Stimulated activated CD8-positive, alpha-beta memory T cell treated with anti-CD3 and anti-CD28 coated beads, Interleukin-4, amount 100 ng/mL, for 48 hours (primary cell): ENCODE data around the gene PRKCQ.

Source experiments
- DNase-seq: peaks from one replicate; pipeline ENCODE4 v3.0.0-alpha.2; 2020

Gene PRKCQ

DNA sequence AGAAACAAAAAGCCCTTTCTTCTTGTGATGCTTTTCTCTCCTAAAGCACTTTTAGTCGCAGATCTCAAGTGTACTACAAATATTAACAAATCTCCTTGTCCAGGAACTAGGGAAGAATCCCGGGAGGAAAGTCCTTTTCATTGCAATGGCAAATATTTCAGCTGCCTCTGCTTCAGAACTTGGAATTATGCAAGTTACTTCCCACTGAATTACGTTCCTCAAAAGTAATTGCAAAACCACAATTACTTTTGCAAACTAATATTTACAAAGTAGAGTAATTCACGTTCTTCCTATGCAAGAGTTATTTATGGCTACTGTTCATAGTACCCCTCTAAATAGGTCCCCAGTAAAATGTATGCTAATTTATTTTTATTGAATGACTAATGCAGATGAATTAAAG is 14.5 kb downstream of the PRKCQ start:
- no peak for DNase-seq

DNA sequence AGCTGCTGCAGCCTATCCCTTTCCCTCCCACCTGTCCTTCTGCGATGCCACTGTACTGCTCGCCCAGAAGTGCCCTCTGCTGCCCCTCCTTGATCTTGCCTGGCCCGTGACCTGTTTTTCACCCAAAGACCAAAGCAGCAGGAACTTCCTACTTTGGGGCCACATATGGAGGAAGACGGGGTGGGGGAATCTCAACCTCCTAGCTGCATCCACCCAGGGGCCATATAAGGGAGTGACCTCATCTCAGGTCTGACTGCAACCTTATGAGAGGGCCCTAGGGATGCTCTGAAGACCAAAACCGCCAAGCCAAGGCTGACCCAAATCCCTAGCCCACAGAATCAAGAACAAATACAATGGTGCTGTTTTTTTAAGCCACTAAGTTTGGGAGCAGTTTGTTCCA is 15.7 kb downstream of the PRKCQ start:
- DNase-seq, result no peak

DNA sequence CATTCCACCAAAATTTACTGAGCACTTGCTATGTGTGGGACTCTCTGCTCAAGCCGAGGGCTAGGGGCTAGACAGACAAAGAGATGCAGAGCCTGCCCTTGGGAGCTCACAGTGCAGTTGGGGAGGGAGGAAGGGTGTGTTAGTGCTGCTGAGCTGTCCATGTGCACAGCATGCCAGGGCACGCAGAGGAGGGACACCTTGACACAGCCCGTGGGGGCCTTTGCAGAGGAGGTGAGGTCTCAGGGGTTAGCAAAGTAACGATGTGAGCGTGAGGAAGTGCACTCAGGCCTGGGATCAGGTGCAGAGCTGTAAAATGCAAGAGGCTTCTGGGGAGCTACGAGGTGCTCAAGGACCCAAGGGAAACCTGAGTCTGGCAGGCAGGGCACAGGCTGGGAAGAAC is 16.3 kb downstream of the PRKCQ start:
- no peak for DNase-seq

DNA sequence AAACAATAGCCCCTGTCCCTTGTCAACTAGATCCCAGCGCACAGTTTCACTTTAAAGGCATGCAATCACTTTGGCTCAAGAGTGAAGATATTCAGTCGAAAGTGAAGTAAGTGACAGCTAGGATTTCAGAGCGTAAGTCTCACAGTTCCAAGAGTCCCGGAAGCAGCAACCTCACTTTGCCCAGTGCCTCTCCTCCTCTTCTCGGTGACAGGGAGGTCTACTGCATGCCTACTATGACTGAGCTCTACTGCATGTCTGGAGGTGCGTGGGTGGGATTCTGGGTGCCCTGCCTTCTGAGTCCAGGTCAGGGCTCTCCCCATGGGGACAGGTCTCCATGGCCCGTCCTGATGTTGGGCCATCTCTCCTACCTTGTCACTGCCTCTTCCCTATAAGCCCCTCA is 17.0 kb downstream of the PRKCQ start:
- peak; percentile 71 for DNase-seq

DNA sequence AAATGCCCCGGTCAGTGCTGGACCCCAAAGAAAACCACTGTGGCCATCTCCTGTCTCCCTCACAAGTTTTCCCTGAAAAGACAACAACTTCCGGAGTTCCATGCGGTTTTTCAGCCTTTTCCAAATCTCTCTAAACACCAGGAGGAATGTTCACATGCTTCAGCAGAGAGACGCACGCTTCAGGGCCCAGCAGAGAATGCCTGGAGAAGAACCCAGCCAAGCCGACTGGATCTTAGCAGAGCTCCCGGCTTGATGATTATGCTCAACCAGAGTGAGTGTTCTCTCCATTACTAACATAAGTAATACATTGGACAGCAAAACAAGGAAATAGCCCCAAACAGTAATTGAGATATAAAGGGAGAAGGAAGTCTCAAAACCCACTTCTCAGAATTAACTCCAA is 17.9 kb downstream of the PRKCQ start:
- DNase-seq, result no peak

DNA sequence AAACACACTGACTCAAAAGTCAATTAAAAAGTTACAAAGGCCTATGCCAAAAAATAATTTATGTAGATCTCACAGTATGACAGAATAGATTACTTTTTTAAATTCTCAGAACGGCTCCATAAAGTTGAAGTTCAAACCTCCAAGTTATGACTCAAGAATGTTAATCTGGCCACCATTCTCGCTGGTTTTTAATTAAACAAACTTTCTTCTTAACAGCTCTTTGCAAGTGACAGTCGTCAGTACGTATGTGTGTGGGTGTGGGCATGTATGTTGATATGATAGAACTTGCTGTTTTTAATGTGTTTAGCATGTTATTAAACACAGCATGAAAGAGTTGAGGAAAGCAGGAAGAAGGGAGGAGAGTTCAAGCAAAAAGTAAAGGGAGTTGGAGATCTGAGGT is 18.5 kb downstream of the PRKCQ start:
- DNase-seq, result no peak

DNA sequence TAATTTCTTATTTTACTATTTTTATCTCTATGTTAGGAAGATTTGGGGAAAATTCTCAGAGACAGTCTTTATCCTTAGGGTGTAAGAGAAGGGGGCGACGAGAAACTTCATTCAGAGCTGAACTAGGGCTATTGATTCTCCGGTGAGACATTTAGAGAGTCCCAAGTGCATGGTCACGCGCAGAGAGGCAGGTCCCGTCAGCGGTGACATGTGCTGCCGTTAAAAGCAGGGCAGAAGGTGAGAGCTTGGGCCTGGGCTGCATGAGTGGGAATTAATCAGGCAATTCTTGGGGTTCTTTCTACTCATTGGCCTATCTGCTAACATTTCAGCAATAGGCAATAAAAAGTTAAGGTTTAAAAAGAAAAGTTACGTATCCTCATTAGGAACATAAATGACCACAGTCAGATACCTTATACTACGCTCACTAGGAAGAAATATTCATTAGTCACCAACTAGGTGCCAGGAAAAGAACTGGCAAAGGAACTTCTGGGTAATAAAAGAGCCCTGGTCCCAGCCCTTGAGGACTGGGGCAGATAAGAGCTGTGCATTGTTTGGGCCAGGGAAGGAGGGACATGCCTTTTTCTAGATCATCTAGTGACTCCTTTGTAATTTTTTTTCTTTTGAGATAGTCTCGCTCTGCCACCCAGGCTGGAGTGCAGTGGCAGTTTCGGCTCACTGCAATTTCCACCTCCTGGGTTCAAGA is 21.2 kb downstream of the PRKCQ start:
- no peak for DNase-seq

DNA sequence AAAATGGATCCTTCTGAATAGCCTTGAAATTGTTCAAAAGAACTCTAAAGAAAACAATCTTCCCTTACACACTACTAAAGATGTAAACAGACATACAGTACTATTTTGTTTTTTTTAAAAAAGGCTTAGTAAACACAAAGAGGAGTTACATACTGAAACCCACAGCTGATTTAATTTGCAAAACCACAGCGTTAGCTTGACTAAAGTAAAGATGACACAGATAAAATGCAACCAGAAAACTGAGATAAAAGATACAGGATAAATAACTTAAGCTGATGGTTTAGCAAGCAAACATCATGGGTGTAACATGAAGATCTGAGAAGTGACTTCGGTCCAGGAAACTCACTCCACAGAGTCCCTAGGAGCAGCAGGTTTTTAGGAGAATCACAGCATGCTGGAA is 21.8 kb downstream of the PRKCQ start:
- DNase-seq, result no peak

DNA sequence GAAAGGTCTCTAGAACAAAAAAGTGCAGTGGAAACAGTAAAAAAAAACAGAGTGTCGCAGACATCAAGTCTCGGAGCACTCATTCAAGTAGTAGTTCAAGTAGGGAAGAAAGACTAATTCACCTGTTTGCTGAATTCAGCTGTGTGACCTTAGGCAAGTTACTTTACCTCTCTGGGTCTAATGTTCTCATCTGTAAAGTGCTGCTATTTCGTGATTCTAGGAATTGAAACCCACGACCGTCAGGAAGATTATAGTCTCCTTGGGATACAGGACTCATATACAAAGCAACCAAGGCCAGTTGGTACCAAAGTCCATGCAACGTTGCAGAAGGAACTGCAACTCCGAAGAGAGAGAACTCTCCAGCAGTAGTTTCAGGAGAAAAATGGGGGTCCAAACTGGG is 26.1 kb downstream of the PRKCQ start:
- no peak for DNase-seq

DNA sequence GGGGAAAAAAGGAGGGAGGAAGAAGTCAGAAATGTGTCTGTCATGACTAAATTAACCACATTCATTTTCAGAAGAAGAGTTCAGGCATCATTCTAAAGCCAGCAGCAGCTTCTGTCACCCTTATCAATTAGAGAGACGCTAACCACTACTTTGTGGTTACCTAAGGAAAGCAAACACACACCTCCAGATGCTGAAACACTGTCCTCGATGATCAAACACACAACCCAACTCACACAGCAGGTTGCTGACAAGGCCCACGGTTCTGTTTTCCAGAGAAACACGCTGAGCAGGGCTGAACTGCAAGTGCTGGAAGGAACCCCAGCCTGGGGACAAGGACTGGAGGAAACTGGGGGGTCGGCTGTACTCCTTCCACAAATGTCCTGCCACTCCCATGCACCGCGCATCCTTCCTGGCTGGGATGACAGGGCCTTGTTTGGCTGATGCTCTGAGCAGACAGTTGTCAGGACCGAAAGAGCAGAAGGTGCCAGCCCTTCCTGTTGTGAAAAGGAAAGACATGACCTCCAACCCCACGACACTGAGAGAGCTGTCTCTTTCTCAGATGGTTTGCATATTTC is 36.6 kb downstream of the PRKCQ start:
- DNase-seq, result peak; percentile 72

DNA sequence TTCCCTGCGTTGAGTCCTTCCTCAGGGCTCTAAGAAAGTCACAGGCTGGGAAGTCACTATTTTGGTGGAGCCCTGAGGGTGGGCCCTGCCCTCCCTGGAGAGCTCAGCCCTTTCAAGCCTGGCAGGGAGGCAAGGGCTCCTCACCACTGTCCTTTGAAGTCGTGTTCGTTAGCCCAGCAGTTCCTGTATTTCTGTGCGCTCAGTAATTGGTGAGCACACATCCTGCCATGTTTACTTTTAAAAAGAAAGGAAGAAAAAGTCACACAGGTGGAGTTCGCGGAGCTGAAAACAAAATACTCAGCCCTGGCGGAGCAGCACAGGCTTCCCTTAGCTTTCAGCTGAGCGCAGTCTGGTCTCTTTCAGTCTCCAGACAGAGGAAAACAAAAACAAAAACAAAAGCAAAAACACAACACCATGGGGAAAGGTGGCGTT is 37.1 kb downstream of the PRKCQ start:
- DNase-seq, result peak; percentile 48

DNA sequence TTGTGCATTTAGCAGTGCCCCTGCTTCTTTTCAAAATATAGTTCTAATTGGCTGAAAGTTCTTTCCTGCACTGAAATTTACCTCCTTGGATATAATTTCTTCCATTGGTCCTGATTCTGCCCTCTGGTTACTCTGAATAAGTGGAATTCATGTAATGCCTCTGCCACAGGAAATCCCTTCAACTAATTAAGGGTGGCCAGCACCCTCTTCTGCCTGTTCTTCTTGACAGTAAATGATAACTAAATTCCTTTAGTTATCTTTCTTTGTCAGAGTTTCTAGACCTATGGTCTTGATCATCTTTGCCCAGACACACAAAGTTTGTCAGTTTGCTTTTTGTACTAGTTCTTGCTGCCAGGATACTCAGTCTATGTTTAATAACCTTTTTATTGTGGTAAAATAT is 40.2 kb downstream of the PRKCQ start:
- DNase-seq, result no peak

DNA sequence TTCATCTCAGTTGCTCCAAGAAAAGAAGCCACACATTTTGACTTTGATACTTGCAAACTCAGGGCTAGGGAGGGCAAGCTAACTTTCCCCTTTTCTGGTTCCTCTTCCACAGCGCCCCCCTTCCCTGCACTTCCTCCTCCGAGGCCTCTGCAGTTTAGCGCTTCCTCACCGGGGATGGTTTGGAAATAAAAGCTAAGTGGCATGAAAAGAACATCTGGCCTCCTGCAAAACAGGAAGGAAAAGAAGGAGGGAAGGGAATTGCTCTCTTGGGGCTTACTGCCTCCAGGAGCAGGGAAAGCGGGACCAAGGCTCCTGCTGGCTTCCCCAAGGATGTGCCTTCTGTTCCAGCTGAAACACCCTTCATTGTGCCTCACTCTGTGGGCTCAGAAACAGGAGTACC is 42.3 kb downstream of the PRKCQ start:
- DNase-seq, result no peak

DNA sequence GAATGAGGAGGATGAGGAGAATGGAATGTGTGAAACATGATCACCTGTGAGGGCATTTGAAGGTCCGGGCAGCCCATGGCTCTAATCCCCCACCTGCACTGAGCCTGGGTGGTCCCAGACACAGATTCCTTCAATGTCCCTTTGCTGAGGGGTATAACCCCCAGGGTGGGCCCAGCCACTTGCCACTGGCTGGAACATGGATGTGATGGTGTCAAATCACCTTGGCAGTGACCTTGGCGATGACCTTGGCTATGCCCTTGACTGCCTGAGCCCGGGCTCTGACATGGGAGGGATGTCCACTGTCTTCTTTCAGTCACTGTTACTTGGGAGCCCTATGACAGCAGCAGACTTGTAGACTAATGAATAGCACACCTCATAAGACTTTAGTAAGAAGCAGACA is 44.0 kb downstream of the PRKCQ start:
- DNase-seq, result no peak

DNA sequence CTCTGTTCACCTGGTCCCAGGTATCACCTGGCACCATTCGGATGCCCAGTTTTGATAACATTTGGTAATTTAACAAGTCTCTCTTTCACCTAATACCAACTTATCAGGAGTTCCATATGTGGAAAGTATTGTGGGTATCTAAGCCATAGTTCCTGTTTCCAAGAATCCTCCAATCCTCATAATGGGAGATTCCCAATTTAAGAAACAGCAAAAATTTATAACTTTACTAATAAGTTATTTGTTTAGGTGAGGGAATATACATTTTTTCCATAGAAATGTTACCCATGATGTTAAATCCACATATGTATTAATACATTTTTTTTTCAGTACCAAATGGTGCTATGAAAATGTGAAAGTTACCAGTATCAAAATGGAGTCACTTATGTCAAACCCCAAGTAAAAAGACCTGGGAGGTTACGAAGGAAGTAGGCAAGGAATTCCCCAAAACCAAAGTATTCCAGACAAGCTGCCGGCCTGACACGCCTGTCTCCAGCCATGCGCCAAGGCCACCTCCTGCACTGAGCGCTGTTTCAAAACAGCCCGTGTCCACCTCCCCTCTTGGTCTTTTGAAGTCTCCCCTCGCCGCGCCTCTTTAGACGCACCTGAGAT is 44.8 kb downstream of the PRKCQ start:
- no peak for DNase-seq

DNA sequence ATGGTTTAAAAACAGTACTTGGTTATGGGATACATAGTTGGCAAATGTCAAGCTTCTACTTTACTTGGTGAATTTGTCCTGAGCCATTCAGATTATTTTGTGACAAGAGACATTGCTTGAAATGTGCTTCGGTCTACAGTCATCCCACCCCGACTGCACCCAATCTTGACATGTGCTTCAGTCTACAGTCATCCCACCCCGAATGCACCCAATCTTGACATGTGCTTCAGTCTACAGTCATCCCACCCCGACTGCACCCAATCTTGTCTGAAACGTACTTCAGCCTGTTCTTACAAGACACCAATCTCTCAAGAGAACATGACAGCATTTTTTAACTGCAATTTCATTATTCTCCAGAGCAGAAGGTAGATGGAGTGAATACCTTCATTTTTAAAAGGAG is 47.8 kb downstream of the PRKCQ start:
- no peak for DNase-seq

DNA sequence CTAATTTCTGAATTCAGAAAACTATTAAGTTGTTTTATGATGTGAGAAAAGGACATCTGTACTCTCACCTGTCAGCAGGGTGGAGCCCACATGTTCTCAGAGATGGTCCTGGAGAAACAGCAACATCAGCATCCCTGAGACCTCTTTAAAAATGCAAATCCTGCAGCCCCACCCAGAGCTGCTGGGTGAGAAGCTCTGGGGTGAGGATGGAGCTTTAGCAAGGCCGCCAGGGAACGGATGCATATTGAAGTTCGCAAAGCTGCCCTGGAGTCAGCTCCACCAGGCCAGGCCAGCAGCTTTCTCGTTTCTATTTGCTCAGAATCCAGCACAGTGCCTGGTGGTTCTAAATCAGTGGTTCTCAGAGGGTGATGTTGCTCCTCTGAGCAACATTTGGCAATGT is 49.1 kb downstream of the PRKCQ start:
- DNase-seq, result no peak

DNA sequence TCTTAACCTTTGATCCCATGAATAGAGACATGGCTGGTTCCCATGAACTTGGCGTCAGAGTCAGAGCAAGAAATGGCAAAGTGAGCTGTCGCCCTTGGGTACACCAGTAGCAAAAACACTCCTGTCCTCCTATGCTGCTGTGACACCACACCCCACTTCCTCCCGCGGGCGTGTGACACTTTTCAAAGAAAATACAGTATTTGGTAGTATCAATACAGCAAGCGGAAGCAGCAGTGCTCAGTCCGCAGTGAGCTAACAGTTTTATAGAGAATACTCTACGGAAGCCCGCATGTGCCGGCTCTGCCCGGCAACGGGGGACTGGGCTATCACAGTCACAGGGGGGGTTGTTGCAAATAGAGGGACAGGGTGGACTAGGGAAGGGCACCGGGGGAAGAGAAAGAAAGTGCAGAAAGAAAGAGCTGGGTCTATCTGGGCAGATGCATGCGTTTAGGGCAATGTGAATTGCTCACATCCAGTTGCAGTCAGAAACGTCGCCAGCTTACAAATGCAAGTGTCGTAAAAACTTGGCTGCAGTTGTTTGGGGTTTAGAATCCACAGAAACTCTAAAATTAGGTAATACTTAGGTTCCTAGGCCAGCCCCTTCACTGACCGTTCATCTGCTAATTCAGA is 49.8 kb downstream of the PRKCQ start:
- DNase-seq, result peak; percentile 78

DNA sequence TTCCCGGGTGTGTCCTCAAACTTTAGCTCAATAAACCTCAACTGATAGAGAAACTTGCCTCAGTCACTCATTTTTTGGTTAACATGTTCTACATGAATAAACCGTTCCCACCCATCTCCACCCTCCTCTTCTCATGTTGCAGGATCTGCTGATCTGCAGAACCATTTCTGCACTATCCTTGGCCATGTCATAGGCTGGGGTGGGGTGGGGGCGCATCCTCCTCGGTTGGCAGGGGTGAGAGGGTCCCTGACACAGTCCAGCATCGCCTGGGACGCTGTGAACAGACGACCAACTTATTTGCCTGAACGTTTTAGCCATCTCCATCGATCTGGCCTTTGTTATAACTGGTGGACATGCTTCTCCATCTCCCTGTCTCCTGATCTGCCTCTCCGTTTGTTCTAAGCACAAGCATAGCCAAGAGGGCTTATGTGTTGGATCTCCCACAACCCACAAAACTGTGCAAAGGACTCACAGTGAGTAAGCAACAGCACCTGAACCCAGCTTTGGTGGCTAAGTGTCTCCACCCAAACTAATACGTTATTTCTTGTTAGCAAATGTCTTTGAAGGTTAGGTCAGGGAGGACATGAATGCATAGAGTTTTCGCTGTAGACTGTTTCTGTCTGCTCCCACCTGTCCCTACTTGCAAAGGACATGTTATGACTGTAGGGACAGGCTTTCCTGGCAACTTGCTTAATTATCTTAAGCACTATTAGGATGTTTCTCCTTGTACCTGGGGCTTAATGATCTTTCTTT is 51.7 kb downstream of the PRKCQ start:
- DNase-seq, result no peak

DNA sequence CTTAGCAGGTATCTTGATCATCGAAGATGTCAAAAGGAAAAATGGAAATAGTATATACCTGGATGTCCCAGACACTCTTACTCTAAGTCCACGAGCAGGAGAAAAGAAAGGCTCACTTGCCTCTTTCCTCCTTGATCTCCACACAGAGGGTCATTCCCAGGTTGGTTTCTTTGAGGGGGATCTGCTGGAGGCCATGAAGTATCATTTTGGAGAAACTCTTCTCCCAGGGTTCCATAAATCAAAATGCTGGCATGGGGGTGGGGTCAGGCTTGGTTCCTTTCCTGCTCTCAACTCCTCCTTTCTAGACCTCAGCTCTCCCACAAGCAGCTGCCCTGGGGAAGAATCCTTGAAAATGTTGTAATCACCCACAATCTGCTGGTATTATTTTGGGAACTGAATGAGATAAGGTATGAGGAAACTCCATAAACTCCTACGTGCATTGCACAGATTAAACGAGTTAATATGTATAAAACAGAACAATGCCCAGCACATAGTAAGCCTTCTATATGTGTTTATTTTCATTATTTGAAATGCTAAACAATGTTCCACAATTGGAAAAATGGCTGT is 54.4 kb downstream of the PRKCQ start:
- no peak for DNase-seq

DNA sequence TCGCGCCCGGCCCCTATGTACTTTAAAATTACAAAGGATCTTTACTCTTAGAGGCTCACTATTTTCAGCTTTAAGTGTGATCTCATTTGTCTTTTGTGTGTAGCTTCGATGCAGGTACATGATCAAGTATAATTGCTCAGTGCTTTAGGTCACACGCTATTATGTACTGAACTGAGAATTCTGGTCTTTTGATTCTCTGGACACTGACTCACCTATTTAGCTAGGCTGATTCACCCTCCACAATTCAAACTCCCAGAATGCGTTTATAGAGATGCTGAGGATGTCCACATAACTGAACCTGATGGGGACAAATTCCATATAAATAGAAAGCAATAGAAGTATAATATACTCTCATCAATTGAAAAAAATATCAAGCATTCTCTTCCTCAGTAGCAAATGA is 57.8 kb downstream of the PRKCQ start:
- no peak for DNase-seq

DNA sequence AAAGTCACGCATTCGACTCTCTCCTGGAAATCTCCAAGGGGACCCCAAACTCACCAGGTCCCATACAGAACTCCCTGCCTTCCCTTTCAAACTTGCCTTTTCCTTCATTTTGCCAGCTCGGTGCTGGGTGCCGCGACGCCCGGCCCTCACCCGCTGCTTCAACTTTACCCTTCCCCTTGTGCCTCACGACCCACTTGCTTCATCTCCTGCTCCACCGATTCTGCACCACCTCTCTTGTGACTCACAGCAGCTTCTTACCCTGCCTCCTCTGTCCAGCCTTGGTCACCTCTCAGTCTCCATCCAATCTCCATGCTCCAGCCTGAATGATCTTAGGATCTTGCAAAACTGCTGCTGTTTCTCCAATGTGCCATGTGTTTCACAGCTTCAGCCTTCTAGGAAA is 59.9 kb downstream of the PRKCQ start:
- DNase-seq, result no peak

DNA sequence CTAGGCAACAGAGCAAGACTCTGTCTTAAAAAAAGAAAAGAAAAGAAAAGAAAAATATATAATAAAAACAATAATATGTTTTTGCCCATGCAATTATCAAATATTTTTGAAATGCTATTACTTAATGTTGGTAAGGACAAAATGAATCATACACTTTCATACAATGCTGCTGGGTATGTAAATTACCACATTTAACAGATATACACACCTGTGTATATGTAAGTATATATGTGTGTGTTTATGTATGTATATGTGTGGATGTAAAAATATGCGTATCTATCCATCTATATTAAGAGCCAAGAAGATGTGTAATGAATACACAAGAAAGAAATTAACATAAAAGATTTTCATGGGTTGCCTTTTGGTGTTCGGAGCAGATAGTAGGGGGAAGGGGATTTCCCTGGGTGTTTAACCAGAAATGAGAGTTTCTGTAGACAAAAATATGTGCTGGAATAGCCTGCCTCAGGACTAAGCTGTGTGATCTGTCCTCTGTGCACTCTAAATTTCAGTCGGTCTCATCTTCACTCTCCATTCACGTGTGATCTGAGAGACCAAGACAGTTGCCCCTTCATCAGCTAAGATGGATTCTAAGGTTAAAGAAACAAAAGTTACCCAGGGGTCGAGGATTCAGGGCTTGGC is 61.2 kb downstream of the PRKCQ start:
- no peak for DNase-seq
